GM21390 (cell line): ENCODE measurements around the gene RTCA.
A peak's percentile ranks its signal among the peaks of the same experiment; 100 is the strongest.
"Not testable (repeated sequence)": the region's sequence is repeated elsewhere in the genome, so short reads cannot be mapped to it uniquely, and the experiment has no call there.

ENCODE experiments used
- ATAC-seq: cut with Tn5 transposase; IDR thresholded peaks from one replicate; pipeline ENCODE4 v1.9.1; 2021; ENCODE audit not compliant: unreplicated experiment

The RTCA gene

DNA sequence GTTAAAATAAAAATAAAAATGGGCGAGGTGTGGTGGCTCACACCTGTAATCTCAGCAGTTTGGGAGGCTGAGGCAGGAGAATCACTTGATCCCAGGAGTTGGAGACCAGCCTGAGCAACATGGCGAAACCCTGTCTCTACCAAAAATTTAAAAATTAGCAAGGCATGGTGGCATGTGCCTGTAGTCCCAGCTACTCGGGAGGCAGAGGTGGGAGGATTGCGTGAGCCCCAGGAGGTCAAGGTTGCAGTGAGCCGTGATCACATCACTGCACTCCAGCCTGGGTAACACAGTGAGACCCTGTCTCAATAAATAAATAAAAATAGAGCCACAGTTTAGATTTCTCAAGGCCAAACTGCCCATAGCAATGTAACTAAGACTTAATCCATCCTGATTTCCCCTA lies 9.7 kb upstream of the RTCA start:
- ATAC-seq = not testable (repeated sequence)

DNA sequence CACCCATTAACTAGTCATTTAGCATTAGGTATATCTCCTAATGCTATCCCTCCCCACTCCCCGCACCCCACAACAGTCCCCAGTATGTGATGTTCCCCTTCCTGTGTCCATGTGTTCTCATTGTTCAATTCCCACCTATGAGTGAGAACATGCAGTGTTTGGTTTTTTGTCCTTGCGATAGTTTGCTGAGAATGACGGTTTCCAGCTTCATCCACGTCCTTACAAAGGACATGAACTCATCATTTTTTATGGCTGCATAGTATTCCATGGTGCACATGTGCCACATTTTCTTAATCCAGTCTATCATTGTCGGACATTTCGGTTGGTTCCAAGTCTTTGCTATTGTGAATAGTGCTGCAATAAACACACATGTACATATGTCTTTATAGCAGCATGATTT lies 7.6 kb upstream of the RTCA start:
- not testable (repeated sequence) for ATAC-seq

DNA sequence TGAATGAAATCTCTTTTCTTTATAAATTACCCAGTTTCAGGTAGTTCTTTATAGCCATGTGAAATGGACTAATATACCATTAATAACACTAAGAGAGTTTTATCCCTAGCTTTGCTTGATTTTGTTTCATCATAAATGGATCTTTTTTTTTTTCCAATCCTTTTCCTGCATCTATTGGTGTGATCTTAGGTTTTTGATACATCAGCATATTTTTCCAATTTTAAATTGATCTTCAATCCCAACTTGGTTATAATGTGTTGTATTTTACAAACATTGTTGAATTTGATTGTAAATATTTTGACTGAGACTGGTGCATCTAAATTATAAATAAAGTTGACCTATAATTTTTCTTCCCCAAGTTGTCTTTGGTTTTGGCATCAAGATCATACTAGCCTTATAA lies 4.3 kb upstream of the RTCA start:
- no peak for ATAC-seq

DNA sequence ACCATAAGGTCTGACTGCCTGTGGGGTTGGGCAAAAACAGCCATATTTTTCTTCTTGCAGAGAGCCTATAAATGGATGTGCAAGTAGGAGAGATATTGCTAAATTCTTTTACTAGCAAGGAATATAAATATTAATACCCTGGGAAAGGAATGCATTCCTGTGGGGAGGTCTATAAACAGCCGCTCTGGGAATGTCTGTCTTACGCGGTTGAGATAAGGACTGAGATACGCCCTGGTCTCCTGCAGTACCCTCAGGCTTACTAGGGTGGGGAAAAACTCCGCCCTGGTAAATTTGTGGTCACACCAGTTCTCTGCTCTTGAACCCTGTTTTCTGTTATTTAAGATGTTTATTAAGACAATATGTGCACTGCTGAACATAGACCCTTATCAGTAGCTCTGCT lies 1.9 kb upstream of the RTCA start:
- ATAC-seq = not testable (repeated sequence)

DNA sequence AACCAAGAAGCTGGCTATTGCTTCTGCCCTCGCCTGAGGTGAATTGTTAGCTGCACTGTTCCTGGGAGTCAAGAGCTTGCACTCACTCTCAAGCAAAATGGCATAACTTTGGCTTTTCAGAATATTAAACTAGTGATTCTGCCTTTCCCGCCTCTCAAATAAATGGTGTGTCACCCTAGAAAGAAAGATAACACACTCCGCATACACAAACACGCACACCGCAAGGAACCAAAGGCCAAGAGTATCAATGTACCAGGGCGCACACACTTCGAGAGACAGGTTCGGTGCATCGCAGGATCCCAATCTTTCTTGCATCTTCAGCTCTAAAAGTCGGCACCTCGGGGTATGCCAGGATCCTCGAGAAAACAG lies 470 bp upstream of the RTCA start:
- ATAC-seq = peak; percentile 28

DNA sequence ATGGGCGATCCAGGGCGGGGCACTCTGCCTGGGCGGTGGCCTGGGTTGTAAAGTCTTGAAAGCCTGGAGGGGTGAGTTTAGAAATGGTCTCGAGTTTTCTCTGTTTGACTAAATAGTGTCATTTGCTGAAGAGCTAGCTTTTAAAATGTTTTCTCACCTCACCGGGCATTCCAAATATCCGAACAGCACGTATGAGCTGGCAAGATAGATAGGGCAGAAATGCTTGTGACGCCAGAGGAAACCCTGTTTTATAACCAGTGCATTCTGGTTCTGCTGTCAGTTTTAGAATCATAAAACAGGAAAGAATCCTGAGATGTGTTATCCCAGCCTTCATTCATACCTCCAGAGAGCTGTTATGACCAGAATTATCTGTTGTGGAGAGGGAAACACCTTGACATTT lies 725 bp downstream of the RTCA start:
- ATAC-seq = peak; percentile 25

DNA sequence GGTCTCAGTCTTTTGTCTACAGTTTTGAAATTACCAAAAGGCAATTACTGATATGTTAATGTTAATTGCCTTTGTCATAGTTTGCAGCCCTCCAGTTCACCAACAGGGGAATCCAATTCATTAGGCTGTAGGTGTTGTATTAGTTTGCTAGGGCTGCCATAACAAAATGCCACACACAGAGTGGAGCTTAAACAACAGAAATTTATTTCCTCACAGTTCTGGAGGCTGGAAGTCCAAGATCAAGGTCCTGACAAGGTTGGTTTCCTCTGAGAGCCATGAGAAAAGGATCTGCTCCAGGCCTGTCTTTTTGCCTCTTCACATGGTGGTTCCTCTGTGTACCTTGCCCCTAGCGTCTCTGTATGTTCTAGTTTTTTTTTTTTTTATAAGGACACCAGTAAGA lies 1.3 kb downstream of the RTCA start:
- ATAC-seq = no peak

DNA sequence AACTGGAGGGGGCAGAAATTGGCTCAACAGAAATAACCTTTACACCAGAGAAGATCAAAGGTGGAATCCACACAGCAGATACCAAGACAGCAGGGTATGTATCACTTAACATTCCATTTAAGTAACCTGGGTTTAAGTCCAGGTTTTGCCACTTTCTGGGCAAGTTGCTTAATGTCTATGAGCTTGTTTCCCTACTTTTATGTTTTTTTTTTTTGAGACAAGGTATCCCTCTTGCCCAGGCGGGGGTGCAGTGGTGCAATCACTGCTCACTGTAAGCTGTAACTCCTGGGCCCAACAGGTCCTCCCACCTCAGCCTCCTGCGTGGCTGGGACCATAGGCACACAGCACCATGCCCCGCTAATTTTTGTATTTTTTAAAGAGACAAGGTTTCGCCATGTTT lies 2.2 kb downstream of the RTCA start:
- no peak for ATAC-seq

DNA sequence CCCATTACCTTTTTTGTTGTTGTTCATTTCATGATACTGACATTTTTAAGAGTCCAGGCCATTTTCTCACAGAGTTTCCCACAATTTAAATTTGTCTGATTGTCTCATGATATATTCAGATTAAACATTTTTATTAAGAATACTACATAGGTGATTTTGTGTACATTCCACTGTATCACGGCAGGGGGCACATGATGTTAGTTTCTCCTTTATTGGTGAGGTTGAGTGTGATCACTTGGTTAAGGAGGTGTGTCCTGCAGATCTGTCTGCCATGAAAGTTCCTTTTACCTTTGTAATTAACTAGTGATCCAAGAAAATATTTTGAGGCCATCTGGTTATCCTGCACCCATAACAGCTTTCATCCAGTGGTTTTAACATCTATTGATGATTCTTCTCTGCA lies 11.8 kb downstream of the RTCA start:
- no peak for ATAC-seq

DNA sequence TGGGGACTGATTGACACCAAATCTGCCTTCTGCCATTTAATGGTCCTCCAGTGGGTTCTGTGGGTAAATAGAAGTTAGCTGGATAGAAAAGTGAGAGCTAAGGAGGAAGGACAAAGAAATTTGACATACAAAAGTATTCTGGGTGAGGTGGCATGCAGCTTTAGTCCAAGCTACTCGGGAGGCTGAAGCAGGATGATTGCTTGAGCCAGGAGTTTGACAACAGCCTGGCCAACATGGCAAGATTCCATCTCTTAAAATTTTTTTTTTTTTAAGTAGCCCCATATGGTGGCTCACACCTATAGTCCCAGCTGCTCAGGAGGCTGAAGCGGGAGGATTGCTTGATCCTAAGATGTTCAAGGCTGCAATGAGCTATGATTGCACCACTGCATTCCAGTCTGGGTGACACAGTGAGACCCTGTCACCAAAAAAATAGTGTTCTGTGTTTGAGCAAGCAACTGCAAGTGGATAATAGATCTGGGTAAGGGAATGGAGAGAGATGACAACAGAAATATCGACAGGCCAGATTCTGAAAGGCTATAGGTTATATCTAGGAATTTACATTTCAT lies 13.4 kb downstream of the RTCA start:
- no peak for ATAC-seq

DNA sequence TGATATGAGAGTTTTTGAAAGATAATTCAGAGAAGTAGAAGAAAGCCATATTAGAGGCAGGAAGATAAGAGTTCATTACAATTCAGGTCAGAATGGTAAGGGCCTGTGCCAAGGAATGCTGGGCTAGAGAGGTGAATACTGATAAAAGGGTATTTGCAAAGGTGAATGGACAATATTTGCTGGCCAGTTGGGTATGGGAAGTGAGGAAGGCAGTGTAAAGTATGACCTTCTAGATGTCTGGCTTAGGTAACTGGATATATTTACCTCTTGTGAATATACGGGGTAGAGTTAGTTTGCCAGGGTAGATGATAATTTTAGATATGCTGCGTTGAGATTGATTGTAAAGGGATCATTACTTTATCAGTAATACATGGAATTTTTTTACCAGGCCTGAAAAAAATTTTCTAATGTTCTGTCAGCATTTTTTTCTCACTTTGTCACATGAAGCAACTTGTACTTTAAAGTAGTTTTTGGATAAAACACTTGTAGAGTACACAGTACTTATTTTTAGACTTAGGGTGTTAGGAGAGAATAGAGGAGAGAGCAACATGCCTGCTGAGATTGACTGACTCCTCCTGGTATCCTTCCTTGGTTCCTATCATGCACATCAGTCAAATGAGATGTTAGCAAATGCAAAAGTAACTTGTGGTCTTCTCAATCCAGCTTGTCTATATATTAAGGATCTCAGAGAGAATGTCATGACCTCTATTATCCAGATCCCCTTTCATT lies 14.1 kb downstream of the RTCA start:
- ATAC-seq = no peak

DNA sequence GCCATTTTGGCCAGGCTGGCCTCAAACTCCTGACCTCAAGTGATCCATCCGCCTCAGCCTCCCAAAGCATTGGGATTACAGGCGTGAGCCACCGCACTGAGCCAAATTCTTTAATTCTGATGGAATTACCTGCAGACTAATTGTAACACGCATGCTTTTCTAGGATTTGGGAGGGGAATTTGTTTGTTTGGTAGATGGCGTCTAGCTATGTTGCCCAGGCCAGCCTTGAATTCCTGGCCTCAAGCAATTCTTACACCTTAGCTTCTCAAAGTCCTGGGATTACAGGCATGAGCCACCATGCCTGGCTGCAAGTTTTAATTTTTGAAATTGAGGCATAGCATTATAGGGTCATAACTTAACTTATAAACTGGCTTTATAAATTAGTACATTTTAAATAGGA lies 18.6 kb downstream of the RTCA start:
- no peak for ATAC-seq

DNA sequence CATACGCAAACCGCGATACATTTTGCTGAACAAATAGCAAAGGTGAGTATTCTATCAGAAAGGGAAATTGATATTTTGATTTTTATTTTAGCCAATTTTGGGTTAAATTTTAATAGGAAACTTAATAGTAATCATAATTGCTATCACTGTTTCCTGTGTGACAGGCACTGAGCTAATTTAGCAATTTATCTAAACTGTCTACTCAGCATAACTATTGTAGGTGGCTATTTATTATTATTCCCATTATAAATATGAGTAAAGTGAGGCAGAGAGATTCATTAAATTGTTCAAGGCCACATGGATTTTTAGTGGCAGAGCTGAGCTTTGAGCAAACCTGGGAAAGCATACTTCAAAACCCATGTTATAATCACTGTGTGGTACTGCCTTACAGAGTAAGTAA lies 21.1 kb downstream of the RTCA start:
- no peak for ATAC-seq

DNA sequence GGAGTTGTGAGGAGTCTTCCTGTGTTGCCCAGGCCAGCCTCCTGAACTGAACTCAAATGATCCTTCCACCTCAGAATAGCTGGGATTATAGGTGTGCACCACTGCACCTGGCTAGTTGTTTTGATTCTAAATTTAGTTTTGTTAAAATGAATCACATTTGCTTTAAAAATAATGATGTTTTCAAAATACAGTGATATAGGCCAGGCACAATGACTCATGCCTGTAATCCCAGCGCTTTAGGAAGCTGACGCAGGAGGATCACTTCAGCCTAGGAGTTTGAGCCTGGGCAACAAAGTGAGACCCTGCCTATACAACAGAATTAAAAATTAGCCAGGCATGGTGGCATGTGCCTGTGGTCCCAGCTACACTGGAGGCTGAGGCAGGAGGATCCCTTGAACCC lies 24.3 kb downstream of the RTCA start:
- ATAC-seq = no peak

DNA sequence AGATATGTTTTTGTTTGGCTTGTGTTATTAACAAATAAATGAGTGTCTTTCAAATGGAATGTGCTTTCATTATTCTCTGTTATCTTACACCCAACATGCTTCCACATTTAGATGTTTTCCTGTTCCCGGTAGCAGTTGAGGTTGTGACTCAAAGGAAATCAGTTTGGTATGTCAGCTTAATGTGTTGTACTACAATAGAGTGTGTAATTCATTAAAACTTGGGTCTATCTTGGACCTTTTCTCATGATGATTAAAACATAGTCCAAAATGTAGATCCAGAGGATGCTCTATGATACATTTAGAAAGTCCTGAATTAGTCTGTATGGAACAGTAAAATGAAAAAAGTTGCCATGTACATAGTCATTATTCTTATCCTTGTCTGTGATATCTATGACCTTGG lies 26.7 kb downstream of the RTCA start:
- no peak for ATAC-seq

DNA sequence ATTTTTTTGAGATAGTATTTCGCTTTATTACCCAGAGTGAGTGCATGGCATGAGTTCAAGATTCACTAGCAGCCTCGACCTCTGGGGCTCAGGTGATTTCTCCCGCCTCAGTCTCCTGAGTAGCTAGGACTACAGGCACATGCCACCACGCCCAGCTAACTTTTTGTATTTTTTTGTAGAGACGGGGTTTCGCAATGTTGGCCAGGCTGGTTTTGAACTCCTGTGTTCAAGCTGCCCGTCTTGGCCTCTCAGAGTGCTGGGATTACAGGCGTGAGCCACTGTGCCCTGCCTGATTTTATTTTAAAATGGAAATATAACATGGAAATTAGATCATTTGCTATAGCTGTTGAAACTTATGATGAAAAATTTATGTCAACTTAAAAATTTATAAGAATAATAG lies 30.1 kb downstream of the RTCA start:
- ATAC-seq = no peak

DNA sequence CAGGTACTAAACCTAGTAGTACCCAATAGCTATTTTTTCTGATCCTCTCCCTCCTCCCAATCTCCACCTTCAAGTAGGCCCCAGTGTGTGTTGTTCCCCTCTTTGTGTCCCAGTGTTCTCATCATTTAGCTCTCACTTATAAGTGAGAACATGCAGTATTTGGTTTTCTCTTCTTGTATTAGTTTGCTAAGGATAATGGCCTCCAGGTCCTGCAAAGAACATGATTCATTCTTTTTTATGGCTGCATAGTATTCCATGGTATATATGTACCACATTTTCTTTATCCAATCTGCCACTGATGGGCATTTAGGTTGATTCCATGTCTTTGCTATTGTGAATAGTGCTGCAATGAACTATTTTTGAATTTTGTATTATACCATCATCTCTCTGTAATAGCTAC lies 31.0 kb downstream of the RTCA start:
- ATAC-seq = not testable (repeated sequence)

DNA sequence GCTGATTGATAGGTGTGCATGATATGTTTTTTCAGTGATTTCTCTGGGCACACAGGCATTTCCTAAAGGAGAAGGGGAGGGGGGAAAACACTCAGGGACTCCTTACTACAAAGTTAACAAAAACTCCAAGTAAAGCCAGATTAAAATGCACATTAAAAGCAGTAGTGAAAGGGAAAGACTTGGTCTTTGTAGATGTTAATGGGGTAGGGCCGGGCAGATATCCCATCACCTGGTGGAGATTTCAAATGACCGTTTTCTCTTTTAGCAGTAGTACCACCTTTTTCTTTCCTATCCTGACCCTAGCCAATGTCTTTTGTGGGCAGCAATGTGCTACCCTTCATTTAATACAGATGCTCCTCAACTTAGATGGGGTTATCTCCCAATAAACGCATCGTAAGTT lies 32.5 kb downstream of the RTCA start:
- ATAC-seq = no peak

DNA sequence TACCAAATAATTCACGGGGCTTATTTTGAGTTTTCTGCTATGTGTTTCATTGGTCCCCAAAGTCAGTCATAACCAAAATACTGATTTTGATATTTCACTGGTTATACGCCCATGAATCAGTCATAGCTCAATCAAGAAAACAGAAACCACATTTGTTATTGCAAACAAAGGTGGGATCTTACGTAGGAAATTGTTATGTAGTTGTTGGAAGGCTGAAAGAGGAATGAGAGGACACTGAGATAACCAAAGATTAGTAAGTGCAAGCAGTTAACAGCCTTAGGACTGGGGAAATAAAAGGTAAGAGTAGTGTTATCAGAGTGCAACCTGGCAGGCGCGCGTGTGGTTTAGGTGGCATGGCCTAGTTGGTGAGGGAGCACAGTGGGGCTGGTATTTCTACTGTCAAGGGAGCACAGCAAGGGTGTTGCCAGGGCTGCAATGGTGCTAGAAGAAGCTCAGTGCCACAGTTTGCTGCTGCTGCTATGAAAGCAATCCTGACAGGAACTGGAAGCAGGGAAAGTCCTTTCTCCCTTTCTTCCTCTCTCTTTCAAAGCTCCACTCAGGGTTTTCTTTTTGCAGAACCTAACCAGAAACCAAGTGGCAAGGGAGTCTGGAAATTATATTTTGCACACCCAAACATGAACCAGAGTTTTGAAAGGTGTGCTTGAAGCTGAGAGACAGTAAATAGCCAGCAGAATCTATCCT lies 33.7 kb downstream of the RTCA start:
- no peak for ATAC-seq

DNA sequence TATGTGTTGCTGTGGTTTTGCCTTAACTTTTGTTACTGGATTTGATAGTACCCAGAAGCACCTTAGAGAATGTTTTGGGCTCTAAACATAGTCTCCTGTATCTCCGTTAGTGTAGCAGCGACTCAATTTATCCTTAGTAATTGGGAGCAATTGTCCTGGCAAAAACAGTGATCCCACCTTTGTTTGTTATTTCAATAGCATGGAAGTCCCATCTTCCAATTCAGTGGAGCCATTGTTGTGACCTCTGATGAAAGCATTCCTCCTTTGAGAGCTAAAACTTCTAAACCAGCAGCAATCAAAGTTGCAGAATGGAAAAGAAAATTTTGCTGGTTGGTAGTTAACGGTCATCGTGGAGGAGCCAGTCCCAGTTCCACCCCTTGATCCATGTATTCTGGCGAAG lies 34.7 kb downstream of the RTCA start:
- no peak for ATAC-seq

DNA sequence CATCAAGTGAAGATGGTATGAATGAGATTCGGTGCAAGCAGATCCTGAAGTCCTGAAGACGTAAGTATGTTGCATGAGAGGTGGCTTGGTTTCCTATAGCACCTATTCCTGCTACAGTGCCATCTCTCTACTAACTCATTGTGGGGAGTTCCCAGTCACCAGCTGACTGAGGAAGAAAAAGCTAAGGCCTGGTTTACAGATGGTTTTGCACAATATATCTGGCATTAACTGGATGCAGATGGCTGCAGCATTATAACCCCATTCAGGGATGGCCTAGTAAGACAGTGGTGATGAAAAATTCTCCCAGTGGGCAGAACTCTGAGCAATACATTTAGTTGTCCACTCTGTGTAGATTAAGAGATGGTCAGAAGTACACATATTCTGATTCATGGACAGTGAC lies 36.7 kb downstream of the RTCA start:
- no peak for ATAC-seq

DNA sequence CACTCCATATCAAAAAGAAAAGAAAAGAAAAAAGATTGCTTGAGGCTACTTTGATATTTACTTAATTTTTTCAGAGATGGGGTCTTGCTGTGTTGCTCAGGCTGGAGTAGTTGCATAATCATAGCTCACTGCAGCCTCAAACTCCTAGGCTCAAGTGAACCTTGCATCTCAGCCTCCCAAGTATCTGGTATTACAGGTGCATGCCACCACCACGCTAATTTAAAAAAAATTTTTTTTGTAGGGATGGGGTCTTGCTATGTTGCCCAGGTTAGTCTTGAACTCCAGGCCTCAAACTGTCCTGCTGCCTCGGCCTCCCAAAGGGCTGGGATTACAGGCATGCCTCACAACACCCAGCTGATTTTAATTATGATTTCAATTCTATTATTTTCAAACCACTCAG lies 38.2 kb downstream of the RTCA start:
- no peak for ATAC-seq

DNA sequence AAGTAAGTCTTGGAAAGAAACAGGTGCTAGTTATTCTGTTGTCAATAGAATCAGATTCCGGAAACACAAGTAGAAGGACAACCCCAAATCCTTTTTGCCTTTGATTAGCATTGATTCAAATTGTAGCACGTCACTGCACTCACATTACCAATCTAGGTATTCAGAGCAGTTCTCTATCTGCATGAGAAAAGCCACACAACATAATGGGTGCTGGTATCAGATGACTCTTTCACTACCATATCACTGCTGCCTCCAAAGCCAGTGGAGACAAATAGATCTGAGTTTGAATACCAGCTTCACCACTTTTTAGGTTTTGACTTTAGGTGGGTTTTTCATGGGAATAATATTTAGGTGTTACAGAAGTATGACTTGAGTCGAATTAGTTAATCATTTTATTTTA lies 38.9 kb downstream of the RTCA start:
- no peak for ATAC-seq
